ENCODE data around the gene ESYT2.

Gene ESYT2

GRCh38 chr7:158802535-158803366 is 26.6 kb downstream of the ESYT2 start:
- DNase-seq (ENCODE audit: low read depth), result peak; percentile 41

- no peak for DNase-seq (ENCODE audit: low read depth)
Measured at GRCh38 chr7:158798741-158799140, 30.6 kb downstream of the ESYT2 start.

- no peak for DNase-seq (ENCODE audit: low read depth)
Measured at GRCh38 chr7:158796667-158797066, 32.6 kb downstream of the ESYT2 start.

DNA sequence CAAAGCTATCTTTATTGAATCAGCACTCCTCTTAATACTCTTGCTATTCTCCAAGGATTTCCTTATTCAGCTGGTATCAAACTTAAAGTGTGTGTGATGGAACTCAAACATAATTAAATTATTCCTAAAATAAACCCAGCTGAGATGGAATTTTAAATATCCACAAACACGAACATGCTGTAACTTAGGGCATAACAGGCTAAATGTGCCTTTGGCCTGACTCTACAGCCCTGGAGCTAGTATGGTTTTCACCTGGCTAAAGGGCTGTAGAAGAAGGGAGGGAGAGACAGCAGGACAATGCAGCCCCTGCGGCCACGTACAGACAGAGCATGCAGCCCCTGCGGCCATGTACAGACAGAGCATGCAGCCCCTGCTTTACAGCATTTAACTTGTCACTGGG is 34.0 kb downstream of the ESYT2 start:
- DNase-seq (ENCODE audit: low read depth), result no peak

DNA sequence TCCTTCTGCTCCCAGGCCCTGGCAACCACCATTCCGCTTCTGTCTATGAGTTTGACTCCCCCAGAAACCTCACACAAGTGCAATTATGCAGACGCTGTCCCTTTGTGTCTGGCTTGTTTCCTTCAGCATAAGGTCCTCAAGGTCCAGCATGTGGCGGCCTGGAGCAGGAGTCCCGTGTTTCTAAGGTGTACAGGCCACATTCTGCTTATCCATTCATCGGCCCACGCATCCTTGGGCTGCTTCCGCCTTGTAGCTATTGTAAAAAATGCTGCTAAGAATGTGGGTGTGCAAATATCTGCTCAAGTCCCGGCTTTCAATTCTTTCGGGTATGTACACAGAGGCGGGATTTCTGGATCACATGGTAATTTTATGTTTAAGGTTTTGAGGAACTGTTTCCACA is 38.2 kb downstream of the ESYT2 start:
- DNase-seq (ENCODE audit: low read depth), result no peak

- DNase-seq (ENCODE audit: low read depth), result no peak
Measured at GRCh38 chr7:158789842-158790241, 39.5 kb downstream of the ESYT2 start.

DNA sequence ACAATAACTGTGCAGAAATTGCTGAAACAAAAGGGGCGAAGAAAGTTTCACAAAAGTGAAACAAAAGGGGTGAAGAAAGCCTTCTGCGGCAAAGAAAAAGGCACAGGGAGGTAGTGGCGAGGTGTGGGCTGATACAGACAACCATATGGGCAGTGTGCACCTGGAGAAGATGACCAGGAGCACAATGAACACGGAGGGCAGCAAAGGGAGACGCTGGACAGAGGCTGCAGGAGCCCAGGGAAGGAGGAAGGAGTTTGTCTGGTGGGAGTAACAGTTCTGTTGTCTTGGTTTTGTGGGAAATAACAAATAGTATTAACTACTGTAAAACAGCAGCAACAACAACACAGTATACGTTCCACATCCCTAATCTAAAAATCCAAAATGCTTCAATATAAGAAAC is 42.4 kb downstream of the ESYT2 start:
- DNase-seq (ENCODE audit: low read depth), result no peak

GRCh38 chr7:158784270-158784669 is 45.0 kb downstream of the ESYT2 start:
- DNase-seq (ENCODE audit: low read depth), result no peak

GRCh38 chr7:158783595-158783994 is 45.7 kb downstream of the ESYT2 start:
- DNase-seq (ENCODE audit: low read depth), result no peak

DNA sequence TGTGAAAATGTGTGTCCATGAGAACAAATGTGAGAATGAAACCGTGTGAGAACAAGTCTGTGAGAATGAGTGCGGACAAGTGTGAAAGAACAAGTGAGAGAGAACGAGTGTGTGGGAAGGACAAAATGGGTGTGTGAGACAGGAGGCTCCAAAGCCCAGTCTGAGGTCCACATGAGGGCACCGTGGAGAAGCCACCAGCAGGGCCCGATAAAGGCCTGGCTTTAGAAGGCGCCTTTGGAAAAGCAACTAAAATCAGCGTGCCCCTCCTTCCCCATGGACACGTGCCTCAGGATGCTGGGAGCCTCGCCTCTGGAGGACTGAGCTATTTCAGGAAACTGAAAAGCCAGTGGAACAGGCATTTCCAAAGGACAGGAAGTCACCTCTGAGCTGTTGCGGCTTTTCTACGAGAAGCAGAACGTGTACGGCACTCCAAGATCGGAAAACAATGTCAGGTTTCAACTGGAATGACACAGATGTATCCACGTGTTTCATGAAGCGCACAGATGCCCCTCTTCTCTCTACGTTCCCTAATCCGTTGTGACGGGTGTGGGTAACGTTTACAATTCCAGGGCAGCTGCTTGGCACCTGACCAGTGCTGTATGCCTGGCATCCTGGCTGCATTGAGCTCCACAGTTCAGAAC is 46.4 kb downstream of the ESYT2 start:
- DNase-seq (ENCODE audit: low read depth), result peak; percentile 43

GRCh38 chr7:158781974-158782664 is 47.2 kb downstream of the ESYT2 start:
- no peak for DNase-seq (ENCODE audit: low read depth)

DNA sequence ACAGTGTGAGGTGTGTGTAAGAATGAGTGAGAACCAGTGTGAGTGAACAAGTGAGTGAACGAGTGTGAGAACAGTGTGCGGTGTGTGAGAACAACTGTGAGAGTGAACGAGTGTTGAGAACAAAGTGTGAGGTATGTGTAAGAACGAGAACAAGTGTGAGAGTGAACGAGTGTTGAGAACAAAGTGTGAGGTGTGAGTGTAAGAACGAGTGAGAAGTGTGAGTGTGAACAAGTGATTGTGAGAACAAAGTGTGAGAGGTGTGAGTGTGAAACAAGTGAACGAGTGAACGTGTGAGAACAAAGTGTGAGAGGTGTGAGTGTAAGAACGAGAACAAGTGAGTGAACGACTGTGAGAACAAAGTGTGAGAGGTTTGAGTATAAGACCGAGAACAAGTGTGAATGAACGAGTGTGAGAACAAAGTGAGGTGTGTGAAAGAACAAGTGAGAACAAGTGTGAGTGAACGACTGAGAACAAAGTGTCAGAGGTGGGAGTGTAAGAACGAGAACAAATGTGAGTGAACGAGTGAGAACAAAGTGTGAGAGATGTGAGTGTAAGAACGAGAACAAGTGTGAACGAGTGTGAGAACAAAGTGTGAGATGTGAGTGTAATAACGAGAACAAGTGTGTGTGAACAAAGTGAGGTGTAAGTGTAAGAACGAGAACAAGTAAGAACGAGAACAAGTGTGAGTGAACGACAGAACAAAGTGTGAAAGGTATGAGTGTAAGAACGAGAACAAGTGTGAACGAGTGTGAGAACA is 47.9 kb downstream of the ESYT2 start:
- DNase-seq (ENCODE audit: low read depth), result no peak

- no peak for DNase-seq (ENCODE audit: low read depth)
Measured at GRCh38 chr7:158779061-158780000, 50.0 kb downstream of the ESYT2 start.

- DNase-seq (ENCODE audit: low read depth), result peak; percentile 85
Measured at GRCh38 chr7:158778471-158778870, 50.8 kb downstream of the ESYT2 start.

- no peak for DNase-seq (ENCODE audit: low read depth)
Measured at GRCh38 chr7:158777793-158778192, 51.5 kb downstream of the ESYT2 start.

DNA sequence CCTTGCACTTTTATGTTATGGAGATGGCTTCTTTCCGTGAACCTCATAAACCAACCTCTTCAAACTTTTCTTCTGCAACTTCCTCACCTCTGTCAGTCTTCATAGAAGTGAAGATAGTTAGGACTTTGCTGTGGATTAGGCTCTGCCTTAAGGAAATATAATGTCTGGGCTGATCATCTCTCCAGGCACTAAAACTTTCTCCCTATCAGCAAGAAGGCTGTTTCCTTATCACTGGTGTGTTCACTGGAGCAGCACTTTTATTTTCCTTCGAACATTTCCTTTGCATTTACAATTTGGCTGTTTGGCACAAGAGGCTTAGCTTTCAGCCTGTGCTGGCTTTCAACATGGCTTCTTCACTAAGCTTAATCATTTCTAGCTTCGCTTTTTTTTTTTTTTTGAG is 52.8 kb downstream of the ESYT2 start:
- no peak for DNase-seq (ENCODE audit: low read depth)

- DNase-seq (ENCODE audit: low read depth), result peak; percentile 56
Measured at GRCh38 chr7:158774952-158775351, 54.4 kb downstream of the ESYT2 start.

DNA sequence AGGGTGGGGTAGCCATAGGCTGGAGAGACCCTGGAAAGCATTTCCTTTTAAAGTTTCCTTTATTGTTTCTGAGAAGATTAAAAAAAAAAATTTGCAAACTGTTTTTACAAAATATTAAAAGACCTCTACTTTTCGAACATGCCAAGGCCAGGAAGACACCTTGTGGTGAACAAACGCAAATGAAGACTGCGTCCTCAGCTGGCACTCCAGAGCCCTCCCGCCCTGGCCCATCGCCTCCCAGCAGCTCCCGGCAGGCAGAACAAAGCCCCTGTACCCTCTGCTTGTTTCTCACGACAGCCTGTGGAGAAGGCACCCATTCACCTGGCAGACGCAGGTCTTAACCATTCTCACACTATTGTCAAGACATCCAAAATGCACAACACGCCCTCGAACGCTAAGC is 56.4 kb downstream of the ESYT2 start:
- DNase-seq (ENCODE audit: low read depth), result no peak

DNA sequence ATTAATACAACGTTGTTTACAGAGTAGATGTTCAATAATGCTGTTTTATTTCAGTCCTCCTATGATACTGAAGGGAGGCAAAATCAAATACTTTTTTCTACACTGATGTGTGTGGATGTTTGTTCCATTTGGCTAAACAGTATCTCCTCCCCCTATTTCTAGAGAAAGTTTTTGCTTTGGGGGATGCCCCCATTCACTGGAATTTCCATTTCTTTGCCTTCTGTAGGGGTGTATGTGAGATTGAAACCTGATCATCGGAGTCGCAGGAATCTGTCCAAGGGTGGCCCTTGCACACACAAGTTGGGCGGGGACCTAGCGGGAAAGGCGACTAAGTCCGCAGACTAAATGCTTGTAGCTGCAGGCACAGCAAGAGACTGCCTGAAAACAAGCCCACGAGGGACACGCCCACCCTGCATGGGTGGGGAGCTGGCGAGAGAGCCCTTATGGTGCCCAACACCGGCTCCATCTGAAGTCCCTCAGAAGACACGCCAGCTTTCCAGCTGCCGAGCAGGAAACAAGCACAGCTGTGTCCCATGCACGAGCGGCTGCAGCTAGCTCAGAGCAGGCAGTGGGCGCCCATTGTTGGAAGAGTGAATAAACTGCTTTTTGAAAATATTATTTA is 58.0 kb downstream of the ESYT2 start:
- no peak for DNase-seq (ENCODE audit: low read depth)

GRCh38 chr7:158767707-158768106 is 61.6 kb downstream of the ESYT2 start:
- no peak for DNase-seq (ENCODE audit: low read depth)
